ENCODE data around the gene METRN. TPM values are rescaled to one million over a fixed set of nuclear protein-coding genes. Genes with fewer than 3 reads are reported as not detected.

The METRN gene
- total RNA-seq, 2 donors from 2014 or later, result 28.9 to 58.9 TPM

- TF ChIP-seq, protein P1, sequence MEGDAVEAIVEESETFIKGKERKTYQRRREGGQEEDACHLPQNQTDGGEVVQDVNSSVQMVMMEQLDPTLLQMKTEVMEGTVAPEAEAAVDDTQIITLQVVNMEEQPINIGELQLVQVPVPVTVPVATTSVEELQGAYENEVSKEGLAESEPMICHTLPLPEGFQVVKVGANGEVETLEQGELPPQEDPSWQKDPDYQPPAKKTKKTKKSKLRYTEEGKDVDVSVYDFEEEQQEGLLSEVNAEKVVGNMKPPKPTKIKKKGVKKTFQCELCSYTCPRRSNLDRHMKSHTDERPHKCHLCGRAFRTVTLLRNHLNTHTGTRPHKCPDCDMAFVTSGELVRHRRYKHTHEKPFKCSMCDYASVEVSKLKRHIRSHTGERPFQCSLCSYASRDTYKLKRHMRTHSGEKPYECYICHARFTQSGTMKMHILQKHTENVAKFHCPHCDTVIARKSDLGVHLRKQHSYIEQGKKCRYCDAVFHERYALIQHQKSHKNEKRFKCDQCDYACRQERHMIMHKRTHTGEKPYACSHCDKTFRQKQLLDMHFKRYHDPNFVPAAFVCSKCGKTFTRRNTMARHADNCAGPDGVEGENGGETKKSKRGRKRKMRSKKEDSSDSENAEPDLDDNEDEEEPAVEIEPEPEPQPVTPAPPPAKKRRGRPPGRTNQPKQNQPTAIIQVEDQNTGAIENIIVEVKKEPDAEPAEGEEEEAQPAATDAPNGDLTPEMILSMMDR (IDR thresholded peaks at IDR 0.05), result no peak
- DNase-seq (ENCODE audit: low spot score), result no peak
- no peak for ATAC-seq (ENCODE audit: insufficient number of reproducible peaks, low FRiP score, low read depth)
- H3K4me3 ChIP-seq, result no peak overlapping the region
- peaks cover 38% of the 10 kb centered on the region for H3K36me3 ChIP-seq
- H3K27ac ChIP-seq, result no peak overlapping the region
- H3K4me1 ChIP-seq (ENCODE audit: control insufficient read depth in 1 of 2, low read depth in 2 of 2), result peaks cover 9 to 10% of the 10 kb centered on the region in 2 donors
- no peaks in the 10 kb centered on the region for H3K27me3 ChIP-seq (replicated peaks; ENCODE audit: insufficient read depth)
- H3K9me3 ChIP-seq, result no peaks in the 10 kb centered on the region
Measured at GRCh38 chr16:732332-732731, 17.4 kb downstream of the METRN start.

DNA sequence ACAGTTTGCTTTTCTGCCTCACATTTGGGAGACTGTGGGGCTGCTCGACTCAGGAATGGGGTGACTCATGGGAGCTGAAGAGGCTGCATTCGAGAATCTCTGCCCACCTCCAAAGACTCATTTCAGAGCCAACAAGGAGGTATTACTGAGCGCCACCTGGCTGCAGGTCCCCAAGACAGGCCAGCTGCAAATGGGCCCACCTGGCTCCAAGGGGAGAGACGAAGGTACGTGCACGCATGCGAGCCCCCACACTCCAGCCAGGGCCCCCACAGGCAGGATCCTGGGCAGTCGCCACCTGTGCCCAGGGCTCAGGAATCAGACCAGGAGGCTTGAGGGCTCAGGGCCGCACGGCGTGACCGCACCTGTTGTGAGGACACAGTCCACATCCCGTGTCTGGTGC lies 18.0 kb downstream of the METRN start:
- Histone ChIP-seq H3K9me3 (no peaks in the 10 kb centered on the region), H3K4me1 (ENCODE audit: control insufficient read depth in 1 of 2, low read depth in 2 of 2) (peaks cover 4% of the 10 kb centered on the region in 2 donors), H3K27me3 (replicated peaks; ENCODE audit: insufficient read depth) (no peaks in the 10 kb centered on the region), H3K36me3 (peaks cover 40% of the 10 kb centered on the region), H3K27ac (no peak overlapping the region), H3K4me3 (no peak overlapping the region)
- TF ChIP-seq, protein P1 (IDR thresholded peaks at IDR 0.05), result no peak
- ATAC-seq (ENCODE audit: insufficient number of reproducible peaks, low FRiP score, low read depth) (no peak), DNase-seq (ENCODE audit: low spot score) (no peak)

GRCh38 chr16:733382-734207 lies 18.7 kb downstream of the METRN start:
- no peaks in the 10 kb centered on the region for H3K27me3 ChIP-seq (replicated peaks; ENCODE audit: insufficient read depth)
- ATAC-seq (ENCODE audit: insufficient number of reproducible peaks, low FRiP score, low read depth) (no peak), DNase-seq (ENCODE audit: low spot score) (no peak)
- H3K27ac ChIP-seq, result no peak overlapping the region
- TF ChIP-seq, protein P1 (IDR thresholded peaks at IDR 0.05), result peak; percentile 9
- H3K9me3 ChIP-seq, result no peaks in the 10 kb centered on the region
- H3K36me3 ChIP-seq, result peaks cover 40% of the 10 kb centered on the region
- no peak overlapping the region for H3K4me3 ChIP-seq
- H3K4me1 ChIP-seq (ENCODE audit: control insufficient read depth in 1 of 2, low read depth in 2 of 2), result peaks cover under 1% of the 10 kb centered on the region in 2 donors

- peaks cover 40% of the 10 kb centered on the region for H3K36me3 ChIP-seq
- no peak overlapping the region for H3K27ac ChIP-seq
- no peak for ATAC-seq (ENCODE audit: insufficient number of reproducible peaks, low FRiP score, low read depth)
- DNase-seq (ENCODE audit: low spot score), result no peak
- no peaks in the 10 kb centered on the region for H3K27me3 ChIP-seq (replicated peaks; ENCODE audit: insufficient read depth)
- no peak overlapping the region for H3K4me3 ChIP-seq
- no peaks in the 10 kb centered on the region for H3K4me1 ChIP-seq (ENCODE audit: control insufficient read depth in 1 of 2, low read depth in 2 of 2)
- H3K9me3 ChIP-seq, result no peaks in the 10 kb centered on the region
- TF ChIP-seq, protein P1 (IDR thresholded peaks at IDR 0.05), result no peak
Measured at GRCh38 chr16:734208-734980, 19.5 kb downstream of the METRN start.
